Cardiac septum (tissue), 1 donor: ENCODE measurements around the gene CCT6A. TPM values are rescaled to one million over a fixed set of nuclear protein-coding genes. Genes with fewer than 3 reads are reported as not detected.
"Not testable (repeated sequence)": the region's sequence is repeated elsewhere in the genome, so short reads cannot be mapped to it uniquely, and the experiment has no call there.

Source experiments
- DNase-seq: peaks from one replicate; pipeline ENCODE4 v3.0.0-alpha.2; 2020; ENCODE audit warnings: low spot score
- intact Hi-C: fragments of 100-400 bp; cut with DNase I; formaldehyde crosslinking; loops from one replicate; pipeline ENCODE4 v1.14.0; 2022
- total RNA-seq: library from RNA; stranded (reverse); fragmentation: NEBNext Ultra II Directional; extraction: Animal tissue kit (Norgen Biotek cat#: 25700); gene quantifications from one replicate; pipeline ENCODE4 v1.2.1, GENCODE V29; 2021
- donor health status: DM: no; HTN: no; CAD: no.

CCT6A gene
- total RNA-seq, 1 donor from 2014 or later: 74.0 TPM

- intact Hi-C loops: no loop called here
Measured at GRCh38 chr7:56087445-56087844, 35.9 kb downstream of the CCT6A start.

GRCh38 chr7:56091591-56091990 lies 40.0 kb downstream of the CCT6A start:
- intact Hi-C loops: no loop called here
- DNase-seq: no peak

More at GRCh38 chr7:56087445-56087844, 35.9 kb downstream of the CCT6A start:
- DNase-seq: no peak

- DNase-seq, intact Hi-C loops: not testable (repeated sequence)
Measured at GRCh38 chr7:56092388-56092787, 40.8 kb downstream of the CCT6A start.

- peak; percentile 89 for DNase-seq
- intact Hi-C loops: no loop called here
Measured at GRCh38 chr7:56092789-56093531, 41.4 kb downstream of the CCT6A start, which contains the start of gene PHKG1. Gene PHKG1, minus strand, starts transcription at chr7:56092952. Its CDS starts 4,011 bp downstream, at chr7:56088941.

- DNase-seq: no peak
- intact Hi-C loops: no loop called here
Measured at GRCh38 chr7:56097700-56098099, 46.1 kb downstream of the CCT6A start.

- DNase-seq, intact Hi-C loops: not testable (repeated sequence)
Measured at GRCh38 chr7:56098187-56099008, 46.8 kb downstream of the CCT6A start.

- DNase-seq: no peak
- intact Hi-C loops: no loop called here
Measured at GRCh38 chr7:56099653-56100052, 48.1 kb downstream of the CCT6A start.

GRCh38 chr7:56104138-56104537 lies 52.6 kb downstream of the CCT6A start:
- intact Hi-C loops, DNase-seq: not testable (repeated sequence)

GRCh38 chr7:56105508-56105907 lies 53.9 kb downstream of the CCT6A start:
- intact Hi-C loops: loop anchor here (5.0 kb wide), 1 partner anchor 43 kb away; the partner anchor contains the start of gene SUMF2
- no peak for DNase-seq

- intact Hi-C loops: loop anchor here (5.0 kb wide), 1 partner anchor 44 kb away; the partner anchor contains the start of gene SUMF2
- peak; percentile 98 for DNase-seq
Measured at GRCh38 chr7:56106108-56107073, 54.8 kb downstream of the CCT6A start, which contains the start of gene CHCHD2. Gene CHCHD2, minus strand, starts transcription at chr7:56106476. Its CDS starts 63 bp downstream, at chr7:56106413.

GRCh38 chr7:56107954-56108258 lies 56.3 kb downstream of the CCT6A start:
- DNase-seq: no peak
- intact Hi-C loops: loop anchor here (5.0 kb wide), 1 partner anchor 46 kb away; the partner anchor contains the start of gene SUMF2

GRCh38 chr7:56110611-56111010 lies 59.0 kb downstream of the CCT6A start:
- DNase-seq: no peak
- intact Hi-C loops: no loop called here

GRCh38 chr7:56112244-56112643 lies 60.7 kb downstream of the CCT6A start:
- DNase-seq, intact Hi-C loops: not testable (repeated sequence)

Other genes starting within 250 kb of the CCT6A start
- not detected for gene SEPTIN14, start 189.0 kb upstream of the CCT6A start, total RNA-seq
- gene ZNF713, start 164.3 kb upstream of the CCT6A start, total RNA-seq: 2.5 TPM
- 13.4 TPM for gene MRPS17, start 99.9 kb upstream of the CCT6A start, total RNA-seq
- gene NIPSNAP2, start 87.2 kb upstream of the CCT6A start, total RNA-seq: 251 TPM
- 9.7 TPM for gene PSPH, start 321 bp upstream of the CCT6A start, total RNA-seq
- 32.3 TPM for gene SUMF2, start 12.5 kb downstream of the CCT6A start, total RNA-seq
- gene PHKG1, start 41.2 kb downstream of the CCT6A start, total RNA-seq: 15.3 TPM
- gene CHCHD2, start 54.7 kb downstream of the CCT6A start, total RNA-seq: 394 TPM
- not detected for gene NUPR2, start 64.7 kb downstream of the CCT6A start, total RNA-seq